ENCODE measurements around the gene EXOSC3.

The EXOSC3 gene

GRCh38 chr9:37740128-37740527, 44.7 kb downstream of the EXOSC3 start:
- in situ Hi-C loops (cut with HindIII; ENCODE audit: low sequenced_read_pairs): loop anchor here (10.0 kb wide), 1 partner anchor 55 kb away; no protein-coding TSS in a partner anchor

DNA sequence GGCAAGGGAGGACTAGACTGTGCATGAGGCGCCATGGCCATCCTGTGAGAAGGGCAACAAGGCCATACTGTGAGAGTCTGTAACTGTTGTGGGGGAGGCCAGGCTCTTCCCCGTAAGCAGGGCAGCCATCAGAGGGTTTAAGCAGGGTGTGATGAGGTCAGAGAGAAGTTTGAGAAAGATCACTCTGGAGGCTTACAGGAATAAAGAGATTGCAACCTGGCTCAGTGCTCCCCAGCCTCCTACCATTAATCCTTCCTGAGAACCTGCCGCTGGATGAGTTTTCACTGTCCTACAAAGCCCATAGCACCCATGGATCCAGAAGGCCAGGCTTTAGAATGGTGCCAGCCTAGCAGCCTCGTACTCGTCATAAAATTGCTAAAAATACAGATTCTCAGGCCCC, 45.6 kb downstream of the EXOSC3 start:
- in situ Hi-C loops (cut with HindIII; ENCODE audit: low sequenced_read_pairs): no loop called here

DNA sequence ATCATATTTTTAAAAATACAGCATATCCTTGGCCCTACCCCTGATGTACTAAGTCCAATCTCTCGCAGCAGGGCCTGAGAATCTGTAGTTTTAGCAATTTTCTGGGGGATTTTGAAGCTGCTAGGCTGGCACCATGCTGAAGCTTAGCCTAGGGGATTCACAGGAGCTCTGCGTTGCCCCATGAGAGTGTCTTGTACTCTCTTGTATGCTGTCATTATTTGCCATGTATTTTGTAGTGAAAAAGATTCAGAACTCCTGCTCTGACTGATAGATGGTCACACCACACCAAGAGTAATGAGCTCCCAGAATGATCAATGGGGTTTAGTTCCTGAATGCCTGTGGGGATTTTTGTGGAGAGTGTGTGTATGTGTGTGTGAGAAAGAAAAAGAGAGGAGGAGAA, 51.9 kb downstream of the EXOSC3 start:
- in situ Hi-C loops (cut with HindIII; ENCODE audit: low sequenced_read_pairs): no loop called here

- in situ Hi-C loops (cut with HindIII; ENCODE audit: low sequenced_read_pairs): no loop called here
These were observed 52.6 kb downstream of the EXOSC3 start for GRCh38 chr9:37732086-37732741.

DNA sequence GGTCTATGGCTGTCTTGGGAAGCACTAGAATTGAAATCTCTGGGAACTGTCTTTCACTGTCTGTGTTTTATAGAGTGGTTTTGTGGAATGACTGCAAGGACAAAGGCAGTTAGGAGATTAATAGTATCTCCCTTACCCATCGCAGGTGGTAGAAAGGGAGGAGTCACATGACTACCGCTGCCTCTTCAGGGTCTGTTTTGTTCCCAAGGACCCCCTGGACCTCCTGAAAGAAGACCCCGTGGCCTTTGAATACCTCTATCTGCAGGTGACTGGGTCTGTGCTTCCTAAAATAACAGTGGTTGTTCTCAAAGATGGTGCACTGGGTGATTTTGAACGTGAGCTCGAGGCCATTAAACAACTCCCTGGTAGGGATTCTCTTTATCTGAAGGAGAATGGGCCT, 54.0 kb downstream of the EXOSC3 start:
- in situ Hi-C loops (cut with HindIII; ENCODE audit: low sequenced_read_pairs): no loop called here

DNA sequence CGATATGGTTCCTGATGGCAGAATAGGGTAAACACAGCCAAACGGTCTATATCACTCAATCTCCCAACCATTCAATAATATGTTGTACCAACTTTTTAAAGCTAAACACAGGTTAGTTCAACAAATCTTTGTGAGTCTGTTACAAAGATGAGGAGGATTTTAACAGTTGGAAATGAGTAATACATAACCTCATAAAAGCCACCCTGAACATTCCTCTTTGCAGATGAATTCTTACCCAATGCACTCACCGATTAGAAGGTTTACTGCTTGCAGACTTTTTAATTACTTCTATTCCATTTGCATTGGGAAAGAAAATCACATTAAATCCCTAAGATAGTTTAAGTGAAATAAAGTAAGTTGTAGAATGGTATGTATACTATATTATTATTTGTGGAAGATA, 54.6 kb downstream of the EXOSC3 start:
- in situ Hi-C loops (cut with HindIII; ENCODE audit: low sequenced_read_pairs): no loop called here
